Astrocyte (in vitro differentiated cells and primary cell): ENCODE measurements around the gene ZNF493.

Experiments used
- EZH2 ChIP-seq: IDR thresholded peaks from 2 replicates; pipeline ENCODE4 v1.6.1; 2012; ENCODE audit warnings: mild to moderate bottlenecking, low read length, inconsistent platforms; ENCODE audit not compliant: insufficient read depth
- TF ChIP-seq, protein P1 (sequence below): IDR thresholded peaks from 2 replicates; pipeline ENCODE4 v1.5.1; 2011; ENCODE audit warnings: low read depth, mild to moderate bottlenecking, inconsistent platforms, low read length, moderate library complexity; ENCODE audit not compliant: insufficient read depth

GRCh38 chr19:21410166-21410565 is 13.2 kb downstream of the ZNF493 start:
- TF ChIP-seq, protein P1, sequence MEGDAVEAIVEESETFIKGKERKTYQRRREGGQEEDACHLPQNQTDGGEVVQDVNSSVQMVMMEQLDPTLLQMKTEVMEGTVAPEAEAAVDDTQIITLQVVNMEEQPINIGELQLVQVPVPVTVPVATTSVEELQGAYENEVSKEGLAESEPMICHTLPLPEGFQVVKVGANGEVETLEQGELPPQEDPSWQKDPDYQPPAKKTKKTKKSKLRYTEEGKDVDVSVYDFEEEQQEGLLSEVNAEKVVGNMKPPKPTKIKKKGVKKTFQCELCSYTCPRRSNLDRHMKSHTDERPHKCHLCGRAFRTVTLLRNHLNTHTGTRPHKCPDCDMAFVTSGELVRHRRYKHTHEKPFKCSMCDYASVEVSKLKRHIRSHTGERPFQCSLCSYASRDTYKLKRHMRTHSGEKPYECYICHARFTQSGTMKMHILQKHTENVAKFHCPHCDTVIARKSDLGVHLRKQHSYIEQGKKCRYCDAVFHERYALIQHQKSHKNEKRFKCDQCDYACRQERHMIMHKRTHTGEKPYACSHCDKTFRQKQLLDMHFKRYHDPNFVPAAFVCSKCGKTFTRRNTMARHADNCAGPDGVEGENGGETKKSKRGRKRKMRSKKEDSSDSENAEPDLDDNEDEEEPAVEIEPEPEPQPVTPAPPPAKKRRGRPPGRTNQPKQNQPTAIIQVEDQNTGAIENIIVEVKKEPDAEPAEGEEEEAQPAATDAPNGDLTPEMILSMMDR, result no peak
- no peak for TF ChIP-seq EZH2
